Central memory CD4-positive, alpha-beta T cell (primary cell): Measurements from ENCODE around the gene LAMC1.

ENCODE experiments used
- DNase-seq: peaks from one replicate; pipeline ENCODE4 v3.0.0; 2022

The LAMC1 gene

GRCh38 chr1:183152180-183152579, 129.0 kb downstream of the LAMC1 start:
- no peak for DNase-seq

- DNase-seq, result no peak
Observed at GRCh38 chr1:183155939-183156338, 132.7 kb downstream of the LAMC1 start.

DNA sequence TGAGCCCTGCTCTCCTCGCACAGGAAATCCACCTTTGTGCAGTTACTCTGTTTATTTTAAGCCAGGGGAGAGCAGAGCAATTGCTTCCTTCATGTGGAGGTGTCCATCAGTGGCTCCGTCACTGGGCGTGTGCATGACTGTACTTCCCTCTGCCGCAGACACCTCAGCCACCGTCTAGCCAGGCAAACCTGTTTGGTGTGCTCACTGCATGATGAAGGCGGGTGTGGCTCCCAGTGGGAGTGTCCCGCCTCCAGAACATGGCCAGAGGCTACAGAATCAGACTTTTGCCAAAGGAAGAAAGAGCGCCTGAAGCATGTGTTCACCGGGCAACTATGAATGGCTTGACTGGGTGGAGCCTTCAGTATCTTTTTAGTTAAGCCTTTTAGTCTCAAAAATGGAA, 136.7 kb downstream of the LAMC1 start:
- DNase-seq, result no peak

- DNase-seq, result no peak
Observed at GRCh38 chr1:183161391-183161790, 138.2 kb downstream of the LAMC1 start.

DNA sequence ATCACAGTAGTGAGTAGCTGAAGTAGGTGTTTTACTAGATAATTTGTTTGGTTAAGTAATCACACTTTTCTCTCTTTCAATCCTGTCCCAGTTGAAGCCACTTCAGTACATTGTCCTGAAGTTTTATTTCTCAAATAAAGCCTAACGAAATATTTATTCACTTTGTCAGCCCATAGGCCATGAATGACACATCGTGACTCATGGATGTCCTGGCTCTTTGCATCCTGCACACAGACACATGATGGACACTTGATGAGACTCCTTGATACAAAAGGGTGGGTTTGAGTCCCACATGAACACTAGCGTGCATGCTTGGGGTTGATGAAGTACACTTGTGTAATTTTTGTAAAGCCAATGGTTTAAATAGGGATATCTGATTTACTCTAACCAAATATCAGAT, 140.1 kb downstream of the LAMC1 start:
- no peak for DNase-seq

GRCh38 chr1:183164340-183164739, 141.1 kb downstream of the LAMC1 start:
- DNase-seq, result no peak

DNA sequence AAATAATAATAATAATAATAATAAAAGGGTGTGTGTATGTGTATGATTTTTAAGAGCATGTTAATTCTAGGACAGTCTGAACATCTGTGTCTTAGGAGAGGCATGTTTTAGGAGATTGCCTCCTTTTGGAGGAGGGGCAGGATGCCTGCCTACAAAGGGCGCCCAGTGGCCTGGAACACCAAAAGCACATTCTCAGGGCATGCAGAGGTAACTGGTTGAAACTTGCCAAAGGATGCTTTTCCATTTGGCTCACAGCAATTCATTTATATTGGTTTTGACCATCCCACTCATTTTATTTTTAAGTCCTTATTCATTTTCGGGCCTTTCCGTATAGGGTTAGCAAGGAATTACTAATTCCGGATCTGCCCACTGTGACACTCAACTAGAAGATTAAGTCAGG, 141.7 kb downstream of the LAMC1 start:
- DNase-seq, result no peak

DNA sequence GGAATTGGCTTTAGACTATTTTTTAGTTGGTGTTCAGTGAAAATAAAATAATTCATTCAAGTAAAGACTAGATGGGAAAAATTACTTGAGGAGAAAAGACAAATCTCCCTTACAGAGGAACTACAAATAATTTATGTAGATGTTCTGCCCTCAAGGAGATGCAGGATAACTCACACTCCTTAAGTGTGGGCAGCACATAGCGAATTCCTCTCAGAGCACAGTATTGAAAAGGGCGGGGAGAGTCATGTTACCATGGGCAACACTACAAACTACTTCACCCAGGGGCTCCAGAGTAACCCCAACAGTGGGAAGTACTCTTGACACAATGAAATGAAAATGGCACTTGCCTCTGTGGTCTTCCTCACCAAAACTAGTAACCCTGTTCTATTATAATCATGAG, 142.2 kb downstream of the LAMC1 start:
- no peak for DNase-seq

GRCh38 chr1:183166454-183166853, 143.2 kb downstream of the LAMC1 start:
- DNase-seq, result no peak

DNA sequence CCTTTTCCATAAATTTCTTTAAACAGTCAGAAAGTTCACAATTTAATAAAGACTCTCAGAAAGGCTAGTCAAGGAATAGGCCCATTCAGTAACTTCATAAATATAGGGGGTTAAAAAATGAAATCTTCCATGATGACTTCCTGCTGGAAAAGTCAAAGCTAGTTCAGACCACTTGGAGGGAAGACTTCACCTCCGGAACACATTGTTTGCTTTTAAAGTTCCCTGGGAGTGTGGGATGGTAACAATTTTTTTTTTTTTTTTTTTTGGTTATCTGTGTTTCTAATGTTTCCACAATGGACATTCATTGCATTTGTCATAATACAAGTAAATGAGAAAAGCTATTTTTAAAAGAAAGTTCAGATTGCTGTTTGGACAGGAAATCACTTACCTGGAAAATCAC, 144.5 kb downstream of the LAMC1 start:
- no peak for DNase-seq

GRCh38 chr1:183168308-183168707, 145.1 kb downstream of the LAMC1 start:
- DNase-seq, result no peak

DNA sequence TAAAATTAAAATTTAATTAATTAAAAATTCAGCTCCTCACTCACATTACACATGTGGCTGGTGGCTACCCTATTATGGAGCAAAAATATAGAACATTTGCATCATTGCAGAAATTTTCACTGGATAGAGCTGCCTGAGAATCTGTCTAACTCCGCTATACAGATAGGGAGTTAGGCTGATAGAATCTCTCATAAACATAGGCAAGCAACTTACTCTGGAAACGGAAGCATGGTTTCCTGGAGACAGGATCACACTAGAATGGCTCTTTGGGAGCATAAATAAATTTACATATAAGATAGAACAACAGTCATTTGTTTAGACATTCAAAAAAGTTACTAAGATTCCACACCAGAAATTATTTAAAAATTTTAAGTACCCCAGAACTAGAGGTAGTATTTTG, 150.6 kb downstream of the LAMC1 start:
- DNase-seq, result no peak

- DNase-seq, result no peak
Observed at GRCh38 chr1:183175631-183176030, 152.4 kb downstream of the LAMC1 start.

- no peak for DNase-seq
Observed at GRCh38 chr1:183178545-183178944, 155.3 kb downstream of the LAMC1 start.

- DNase-seq, result no peak
Observed at GRCh38 chr1:183179033-183179432, 155.8 kb downstream of the LAMC1 start.

- no peak for DNase-seq
Observed at GRCh38 chr1:183180218-183180617, 157.0 kb downstream of the LAMC1 start.

DNA sequence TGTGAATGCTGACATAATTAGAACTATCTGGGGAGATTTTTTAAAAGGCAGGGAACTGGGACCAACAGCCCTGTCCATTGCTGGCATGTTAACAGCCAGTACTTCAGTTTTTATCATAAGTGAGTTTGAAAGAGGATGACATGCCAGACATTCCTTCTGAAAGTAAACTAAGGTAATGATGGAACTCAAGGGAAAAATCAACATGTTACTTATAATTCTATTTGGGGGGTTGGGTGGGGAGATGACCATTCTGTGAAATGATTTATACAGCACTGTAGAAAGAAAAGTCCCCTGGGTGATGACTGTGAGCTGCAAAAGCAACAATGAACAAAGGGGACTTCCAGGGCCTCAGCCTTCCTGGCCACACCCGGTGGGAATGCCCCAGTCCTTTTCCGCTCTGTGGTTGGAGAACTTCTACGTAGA, 157.4 kb downstream of the LAMC1 start:
- DNase-seq, result no peak

- DNase-seq, result no peak
Observed at GRCh38 chr1:183185941-183186490, 162.8 kb downstream of the LAMC1 start, which contains the start of gene LAMC2. LAMC2 (plus strand) TSS chr1:183186264; CDS start chr1:183186353, 89 bp downstream.

DNA sequence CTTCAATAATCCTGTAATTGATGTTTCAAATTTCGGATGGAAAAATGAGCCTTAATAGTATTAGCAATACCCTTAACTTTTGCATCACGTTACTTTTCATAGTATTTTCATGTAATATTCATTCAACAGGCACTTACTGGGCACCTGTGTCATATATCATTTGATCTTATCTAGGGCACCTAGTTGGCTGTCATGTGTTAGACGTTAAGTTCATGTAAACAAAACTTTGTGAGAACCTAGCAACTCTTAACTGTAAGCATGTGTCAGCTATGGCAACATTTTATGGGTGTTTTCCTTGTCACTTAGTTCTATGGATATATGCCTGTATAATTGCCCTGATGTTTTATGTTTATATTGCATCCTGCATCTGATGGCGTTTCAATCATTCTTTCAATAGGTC, 163.6 kb downstream of the LAMC1 start:
- no peak for DNase-seq

DNA sequence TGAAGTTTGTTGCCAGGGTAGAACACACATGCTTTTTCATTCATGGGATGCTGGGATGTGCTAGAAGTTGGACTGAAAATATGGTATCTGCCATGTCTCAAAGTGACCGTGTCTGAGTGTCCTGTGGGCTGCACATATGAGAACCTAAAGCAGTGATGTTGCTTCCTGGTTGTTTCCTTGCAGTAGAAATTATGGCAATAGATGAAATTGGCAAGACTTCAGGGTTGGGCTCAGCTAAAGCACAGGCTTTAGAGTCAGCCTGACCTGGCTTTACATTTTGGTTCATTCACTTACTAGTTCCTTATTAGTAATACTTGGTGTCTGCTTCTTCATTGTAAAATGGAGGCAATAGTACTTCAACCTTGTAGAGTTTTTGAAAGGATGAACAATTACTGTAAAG, 165.0 kb downstream of the LAMC1 start:
- DNase-seq, result no peak

DNA sequence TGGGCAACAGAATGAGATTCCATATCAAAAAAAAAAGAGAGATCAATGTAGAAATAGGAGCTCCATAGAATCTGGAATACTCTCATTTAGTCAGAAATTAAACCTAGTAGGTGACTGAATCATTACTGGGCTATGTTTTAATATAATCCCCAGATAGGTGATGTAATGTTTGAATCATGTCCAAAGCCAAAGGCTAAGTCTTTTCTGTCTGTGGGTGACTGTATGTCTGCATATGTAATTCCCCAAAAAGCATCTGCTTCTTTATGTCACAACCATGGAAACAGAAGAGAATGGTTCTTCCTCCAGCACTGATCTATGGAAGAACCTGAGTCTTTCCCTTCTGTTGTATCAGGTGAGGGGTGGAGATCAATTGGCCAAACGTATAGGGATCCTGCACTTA, 168.6 kb downstream of the LAMC1 start:
- no peak for DNase-seq

- no peak for DNase-seq
Observed at GRCh38 chr1:183193963-183194525, 170.8 kb downstream of the LAMC1 start.

- DNase-seq, result no peak
Observed at GRCh38 chr1:183194527-183195141, 171.4 kb downstream of the LAMC1 start.

DNA sequence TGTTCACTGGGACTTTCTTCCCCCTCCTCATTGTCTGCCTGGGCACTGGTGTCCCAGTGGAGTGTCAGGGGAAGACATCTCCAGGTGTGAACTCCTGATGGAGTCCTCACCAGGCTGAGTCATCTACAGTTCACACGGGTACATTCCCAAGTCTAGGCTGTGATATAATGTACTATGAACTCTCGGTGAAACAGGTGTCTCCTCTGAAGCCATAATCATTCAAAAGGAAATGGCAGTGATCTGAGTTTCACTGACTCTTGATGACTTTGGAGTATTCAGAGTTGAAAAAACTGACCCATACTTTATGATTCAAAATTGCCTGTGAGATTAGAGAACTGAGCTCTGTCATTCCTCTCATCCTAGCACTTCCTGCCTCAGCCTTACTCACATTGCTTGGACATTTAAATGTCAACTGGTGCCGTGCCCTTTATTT, 171.9 kb downstream of the LAMC1 start:
- DNase-seq, result no peak
